HUES64 (cell line): ENCODE results near the gene IGSF11.

Experiments used
- H3K27ac ChIP-seq: 2 replicates; pipeline ENCODE4 v1.7.0; 2013; ENCODE audit warnings: low read depth, low read length, inconsistent platforms
- H3K27me3 ChIP-seq: 2 replicates; pipeline ENCODE4 v1.6.1; 2013; ENCODE audit warnings: mild to moderate bottlenecking, low read length; ENCODE audit not compliant: insufficient read depth
- H3K36me3 ChIP-seq: 2 replicates; pipeline ENCODE4 v1.6.1; 2013; ENCODE audit warnings: mild to moderate bottlenecking, low read length; ENCODE audit not compliant: insufficient read depth
- H3K4me1 ChIP-seq: 2 replicates; pipeline ENCODE4 v1.6.1; 2013; ENCODE audit warnings: mild to moderate bottlenecking, low read length, moderate library complexity; ENCODE audit not compliant: insufficient read depth
- H3K4me3 ChIP-seq: 2 replicates; pipeline ENCODE4 v1.5.1; 2013; ENCODE audit warnings: mild to moderate bottlenecking, low read length, moderate library complexity
- H3K9ac ChIP-seq: 2 replicates; pipeline ENCODE4 v1.6.1; 2013; ENCODE audit warnings: mild to moderate bottlenecking, low read depth, low read length
- H3K9me3 ChIP-seq: 2 replicates; pipeline ENCODE4 v1.6.1; 2013; ENCODE audit warnings: low read depth, low read length; ENCODE audit not compliant: insufficient read depth
- WGBS: fragments of 150-250, 120-280 bp; methylation state at CpG from one replicate; pipeline ENCODE4 v1.1.7; 2013; ENCODE audit warnings: missing lambda C conversion rate; 5-methylcytosine and 5-hydroxymethylcytosine counted together

The IGSF11 gene

DNA sequence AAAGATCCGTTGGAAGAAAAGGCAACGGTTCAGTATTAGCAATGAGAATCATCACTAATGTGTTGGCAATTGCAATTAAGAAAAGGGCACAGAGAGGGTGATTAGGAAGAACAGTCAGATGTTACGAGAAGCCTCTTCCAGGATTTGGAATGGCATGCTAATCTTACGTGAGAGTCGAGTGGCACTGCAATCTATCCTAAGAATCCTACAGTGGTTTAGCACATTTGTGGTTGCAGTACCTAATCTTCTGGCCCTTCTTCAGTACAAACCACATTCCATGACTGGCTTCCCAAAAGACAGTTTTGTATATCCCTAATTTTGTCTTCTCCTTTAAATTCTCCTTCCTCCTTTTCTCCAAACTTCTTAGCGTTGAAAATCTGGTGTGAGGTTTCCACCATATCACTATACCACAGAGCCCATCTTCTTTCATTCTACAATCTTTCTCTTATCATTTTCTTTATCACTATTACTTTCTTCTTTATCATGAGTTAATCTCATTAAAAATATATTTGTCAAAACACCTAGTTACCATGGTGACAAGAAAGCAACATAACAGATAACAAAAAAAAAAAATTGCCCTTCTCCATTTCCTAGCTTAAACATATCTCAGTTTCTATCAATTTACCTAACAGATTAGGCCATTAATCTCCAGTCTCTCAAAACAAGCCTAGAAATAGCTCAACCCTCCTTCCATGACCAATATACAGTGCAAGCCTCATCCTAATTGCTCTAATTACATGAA lies 60.1 kb downstream of the IGSF11 start:
- Histone ChIP-seq H3K9me3 (no peaks in the 10 kb centered on the region), H3K36me3 (no peaks in the 10 kb centered on the region), H3K27ac (no peak overlapping the region), H3K4me3 (no peak overlapping the region), H3K27me3 (no peaks in the 10 kb centered on the region), H3K4me1 (peaks cover 2% of the 10 kb centered on the region; the same call in 1 of the 2 replicates), H3K9ac (no peak overlapping the region)
- WGBS = 90% methylated on average over 6 of the region's 6 CpGs

DNA sequence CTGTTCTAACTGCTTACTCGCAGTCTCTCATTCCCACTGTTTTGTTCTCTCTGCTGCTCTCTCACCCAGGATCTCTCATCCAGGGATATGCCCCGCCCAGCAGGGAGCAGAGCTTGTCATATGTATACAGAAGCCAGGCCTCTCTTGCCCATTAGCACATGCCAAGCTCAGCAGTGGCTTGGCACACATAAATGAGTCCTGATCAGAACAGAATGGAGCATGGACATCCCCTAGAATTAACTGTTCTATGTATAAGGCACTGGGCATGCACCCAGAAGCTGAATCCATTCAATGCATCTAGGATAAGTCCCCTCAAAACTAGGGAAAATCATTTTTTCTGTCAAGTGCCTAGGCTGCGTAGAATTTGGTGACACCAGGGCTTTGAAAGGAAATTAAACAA lies 61.6 kb downstream of the IGSF11 start:
- H3K27me3 ChIP-seq = no peaks in the 10 kb centered on the region
- H3K9ac ChIP-seq = no peak overlapping the region
- H3K4me1 ChIP-seq = peaks cover 16% of the 10 kb centered on the region

DNA sequence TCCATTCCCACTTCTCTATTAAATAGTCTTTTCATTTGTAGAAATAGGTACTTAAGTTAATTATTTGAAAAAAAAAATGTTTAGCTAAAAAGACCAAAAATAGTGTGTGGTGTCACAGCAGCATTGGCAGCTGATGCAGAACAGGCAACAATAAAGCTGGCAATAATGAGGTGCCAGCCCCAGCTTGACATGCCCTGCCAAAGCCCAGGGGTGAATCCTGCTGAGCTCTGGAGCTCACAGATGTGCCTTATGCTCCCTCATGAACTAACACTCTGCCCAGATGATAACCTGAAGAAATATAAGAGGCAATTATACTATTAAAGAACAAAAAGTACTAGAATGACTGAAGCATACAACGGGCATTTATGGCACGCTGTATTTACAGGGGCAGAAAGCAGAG lies 63.8 kb downstream of the IGSF11 start:
- WGBS = 90% methylated on average over 2 of the region's 2 CpGs
- Histone ChIP-seq H3K9me3 (no peaks in the 10 kb centered on the region), H3K27me3 (no peaks in the 10 kb centered on the region)

More for the DNA sequence above, 61.6 kb downstream of the IGSF11 start:
- Histone ChIP-seq H3K4me3 (no peak overlapping the region), H3K27ac (no peak overlapping the region), H3K9me3 (no peaks in the 10 kb centered on the region), H3K36me3 (no peaks in the 10 kb centered on the region)
- 82% methylated on average over 3 of the region's 3 CpGs for WGBS

DNA sequence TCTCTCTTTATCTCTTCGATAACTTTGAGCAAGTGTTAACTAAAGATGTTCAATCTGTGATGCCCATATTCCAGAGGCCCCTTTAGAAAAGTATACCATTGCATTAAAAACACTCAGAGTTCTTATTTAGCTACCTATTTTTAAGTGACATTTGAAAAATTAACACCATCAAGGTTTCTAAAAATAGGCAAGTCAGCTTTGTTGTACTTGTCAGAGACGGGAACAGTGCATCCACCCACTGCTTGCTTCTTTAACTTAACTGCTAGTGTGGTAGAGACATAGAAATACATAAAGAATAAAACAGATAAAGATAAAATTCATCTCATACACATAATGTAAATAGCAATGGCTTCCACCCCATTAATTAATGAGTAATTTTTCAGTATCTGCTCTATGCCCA lies 66.0 kb downstream of the IGSF11 start:
- Histone ChIP-seq H3K27ac (no peak overlapping the region), H3K27me3 (no peaks in the 10 kb centered on the region), H3K36me3 (no peaks in the 10 kb centered on the region), H3K9ac (no peak overlapping the region), H3K4me1 (peaks cover 41% of the 10 kb centered on the region), H3K4me3 (no peak overlapping the region), H3K9me3 (no peaks in the 10 kb centered on the region)
- WGBS = 97% methylated on average over 1 of the region's 2 CpGs

More for the DNA sequence above, 63.8 kb downstream of the IGSF11 start:
- Histone ChIP-seq H3K36me3 (no peaks in the 10 kb centered on the region), H3K4me1 (peaks cover 38% of the 10 kb centered on the region), H3K4me3 (no peak overlapping the region), H3K9ac (no peak overlapping the region), H3K27ac (no peak overlapping the region)

DNA sequence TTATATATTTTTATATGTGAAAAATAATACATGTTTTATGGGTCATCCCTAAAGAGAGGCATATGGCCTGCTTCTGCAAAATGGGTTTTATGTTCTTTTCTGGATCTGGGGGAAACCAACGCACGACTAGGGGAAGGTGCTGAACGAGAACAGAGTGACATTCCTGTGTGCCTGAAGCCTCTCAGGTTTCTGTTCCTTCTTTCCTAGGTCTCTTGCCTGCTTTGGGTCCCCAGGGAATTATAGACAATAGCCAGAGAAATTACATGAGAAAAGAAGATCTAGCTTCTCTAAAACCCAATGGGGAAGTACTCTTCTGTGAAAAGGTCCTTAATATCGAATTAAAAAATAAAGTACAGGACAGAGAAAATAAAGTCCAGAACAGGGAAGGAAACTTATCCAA lies 66.5 kb downstream of the IGSF11 start:
- WGBS = 42% methylated on average over 4 of the region's 4 CpGs

DNA sequence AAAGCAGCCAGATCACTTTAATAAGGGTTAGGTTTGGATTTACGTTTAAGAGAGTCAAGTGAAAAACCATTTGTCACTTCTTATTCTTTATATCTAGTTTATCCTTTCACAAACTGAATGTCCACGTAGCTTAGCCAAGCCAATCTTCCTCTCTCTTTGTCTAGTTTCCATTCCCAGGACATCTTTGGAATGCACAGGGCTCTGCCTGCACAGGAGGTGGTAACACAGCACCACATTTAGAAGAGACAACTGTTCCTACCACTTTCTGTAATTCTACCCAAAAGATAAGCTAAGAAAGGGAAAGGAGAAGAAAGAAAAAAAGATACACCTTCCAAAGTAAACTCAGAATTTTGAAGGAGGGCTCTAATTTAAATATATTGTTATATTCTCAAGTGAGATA lies 67.9 kb downstream of the IGSF11 start:
- Histone ChIP-seq H3K9me3 (no peaks in the 10 kb centered on the region), H3K4me1 (peaks cover 41% of the 10 kb centered on the region), H3K27ac (no peak overlapping the region), H3K9ac (no peak overlapping the region), H3K36me3 (no peaks in the 10 kb centered on the region), H3K27me3 (no peaks in the 10 kb centered on the region), H3K4me3 (no peak overlapping the region)
- WGBS = 85% methylated on average over 2 of the region's 2 CpGs

More for the DNA sequence above, 66.5 kb downstream of the IGSF11 start:
- Histone ChIP-seq H3K4me1 (peaks cover 41% of the 10 kb centered on the region), H3K9me3 (no peaks in the 10 kb centered on the region), H3K27ac (no peak overlapping the region), H3K27me3 (no peaks in the 10 kb centered on the region), H3K36me3 (no peaks in the 10 kb centered on the region), H3K4me3 (no peak overlapping the region), H3K9ac (no peak overlapping the region)

DNA sequence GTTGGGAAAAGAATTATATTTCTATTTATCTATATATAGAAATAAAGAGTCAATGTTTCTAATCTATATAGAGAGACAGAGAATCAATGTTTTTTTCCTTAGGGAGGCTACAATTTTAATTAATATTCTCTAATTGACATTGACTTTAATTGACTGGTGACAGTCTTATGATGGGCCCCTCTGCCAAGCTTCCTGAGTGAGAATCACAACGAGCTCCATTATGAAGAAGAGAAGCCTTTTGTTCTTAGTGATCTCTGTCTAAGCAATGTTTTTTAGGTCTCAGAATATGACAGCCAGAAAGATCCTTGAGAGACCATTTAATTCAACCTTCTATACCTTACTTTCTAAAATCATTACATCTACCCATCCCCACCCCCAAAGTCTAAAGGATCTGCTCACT lies 70.9 kb downstream of the IGSF11 start:
- Histone ChIP-seq H3K4me1 (peaks cover 30% of the 10 kb centered on the region), H3K9me3 (no peaks in the 10 kb centered on the region), H3K36me3 (no peaks in the 10 kb centered on the region), H3K4me3 (no peak overlapping the region), H3K9ac (no peak overlapping the region), H3K27me3 (no peaks in the 10 kb centered on the region), H3K27ac (no peak overlapping the region)
- 100% methylated on average over 1 of the region's 1 CpG for WGBS

DNA sequence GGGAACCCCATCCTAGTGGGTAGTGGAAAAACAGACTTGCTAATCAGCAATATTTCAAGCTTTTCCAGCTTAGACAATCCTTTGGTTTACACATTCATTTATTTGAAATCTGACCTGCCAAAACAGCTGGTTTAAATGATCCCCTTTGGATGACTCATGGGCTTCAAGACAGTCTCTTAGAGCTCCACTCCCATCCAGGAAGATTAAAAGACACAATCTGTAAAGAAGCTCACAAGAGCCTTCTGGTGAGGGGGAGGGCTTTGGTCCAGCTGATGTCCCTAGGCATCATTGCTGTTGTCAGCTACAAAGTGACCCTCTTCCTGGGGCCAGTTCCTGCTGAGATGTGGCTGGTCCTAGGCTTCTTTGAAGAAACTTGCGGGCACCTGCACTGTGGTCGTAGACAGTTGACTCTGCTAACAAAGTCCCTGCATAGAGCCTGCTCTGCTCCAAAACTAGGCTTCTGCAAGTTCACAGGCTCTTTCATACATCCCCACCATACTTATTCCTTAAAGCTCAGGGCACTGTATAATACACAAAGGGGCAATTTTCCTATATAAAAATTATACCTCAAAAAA lies 73.7 kb downstream of the IGSF11 start:
- no peak overlapping the region for H3K4me3 ChIP-seq
- no peaks in the 10 kb centered on the region for H3K9me3 ChIP-seq
- 83% methylated on average over 2 of the region's 2 CpGs for WGBS
- peaks cover 4% of the 10 kb centered on the region for H3K4me1 ChIP-seq
- no peak overlapping the region for H3K9ac ChIP-seq
- H3K36me3 ChIP-seq = no peaks in the 10 kb centered on the region
- H3K27me3 ChIP-seq = no peaks in the 10 kb centered on the region
- no peak overlapping the region for H3K27ac ChIP-seq

DNA sequence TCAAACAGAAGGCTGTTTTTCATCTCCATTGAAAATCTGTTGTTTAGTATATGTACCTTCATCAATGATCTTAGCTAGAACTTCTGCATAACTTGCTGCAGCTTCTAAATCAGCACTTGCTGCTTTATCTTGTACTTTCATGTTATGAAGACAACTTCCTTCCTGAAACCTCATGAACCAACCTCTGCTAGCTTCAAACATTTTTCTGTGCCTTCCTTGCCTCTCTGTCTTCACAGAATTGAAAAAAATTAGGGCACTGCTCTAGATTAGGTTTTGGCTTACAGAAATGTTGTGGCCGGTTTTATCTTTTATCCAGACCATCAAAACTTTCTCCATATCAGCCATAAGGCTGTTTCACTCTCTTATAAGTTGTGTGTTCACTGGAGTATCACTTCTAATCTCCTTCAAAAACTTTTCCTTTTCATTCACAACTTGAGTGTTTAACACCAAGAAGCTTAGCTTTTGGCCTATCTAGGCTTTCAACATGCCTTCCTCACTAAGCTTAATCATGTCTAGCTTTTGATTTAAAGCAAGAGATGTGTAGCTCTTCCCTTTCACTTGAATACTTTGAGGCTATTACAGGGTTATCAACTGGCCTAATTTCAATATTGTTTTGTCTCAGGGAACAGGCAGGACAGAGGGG lies 78.6 kb downstream of the IGSF11 start:
- Histone ChIP-seq H3K27ac (no peak overlapping the region), H3K4me3 (no peak overlapping the region), H3K27me3 (no peaks in the 10 kb centered on the region), H3K9me3 (peaks cover 9% of the 10 kb centered on the region; the same call in 1 of the 2 replicates), H3K4me1 (no peaks in the 10 kb centered on the region; the same call in 1 of the 2 replicates), H3K9ac (no peak overlapping the region), H3K36me3 (no peaks in the 10 kb centered on the region)
- no CpG with 5 or more reads among the region's 1 CpG for WGBS

DNA sequence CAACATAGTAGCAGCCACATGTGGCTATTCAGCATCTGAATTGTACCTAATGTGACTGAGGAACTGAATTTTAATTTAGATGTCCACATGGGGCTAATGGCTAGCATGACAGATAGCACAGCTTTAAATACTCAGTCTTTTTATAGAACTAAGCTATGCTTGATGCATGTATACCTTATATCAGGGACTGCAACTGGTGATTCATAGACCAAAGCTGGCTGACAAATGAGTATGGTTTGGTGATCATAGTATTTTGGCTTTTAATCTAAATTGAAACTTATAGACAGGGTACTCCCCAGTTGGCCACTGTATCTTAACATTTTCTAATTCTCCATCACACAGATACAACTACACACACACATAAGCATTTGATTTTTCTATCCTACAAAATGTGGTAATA lies 83.6 kb downstream of the IGSF11 start:
- Histone ChIP-seq H3K9ac (no peak overlapping the region), H3K27ac (no peak overlapping the region), H3K27me3 (no peaks in the 10 kb centered on the region), H3K4me3 (no peak overlapping the region), H3K36me3 (no peaks in the 10 kb centered on the region), H3K4me1 (no peaks in the 10 kb centered on the region; the same call in 1 of the 2 replicates), H3K9me3 (peaks cover 9% of the 10 kb centered on the region; the same call in 1 of the 2 replicates)

DNA sequence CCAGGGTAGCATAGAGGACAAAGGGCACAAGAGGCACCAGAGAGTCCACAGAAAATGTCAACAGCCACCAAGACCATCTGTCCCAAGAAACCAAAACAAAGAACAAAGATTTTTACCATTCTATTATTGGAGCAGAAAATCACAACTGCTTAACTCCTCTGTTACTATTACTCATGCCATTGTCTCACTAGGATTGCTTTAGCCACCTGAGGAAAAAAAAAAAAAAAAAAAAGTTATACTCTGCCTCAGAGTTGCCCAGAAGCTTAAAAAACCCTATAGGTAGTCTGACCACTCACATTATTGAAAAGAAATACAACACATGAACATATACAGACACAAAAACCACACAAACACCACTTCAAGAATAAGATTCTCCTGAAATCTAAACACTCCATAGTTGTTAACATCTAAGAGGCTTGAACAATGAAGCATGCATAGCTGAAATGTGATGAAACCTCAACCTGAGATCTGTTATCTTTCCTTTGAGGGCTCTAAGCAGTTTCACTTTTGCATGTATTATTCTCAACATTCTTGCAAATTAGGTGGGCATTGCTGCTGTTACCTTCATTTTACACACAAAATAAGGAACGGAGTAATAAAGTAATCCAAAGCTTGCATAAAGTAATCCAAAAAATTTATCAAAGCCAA lies 85.4 kb downstream of the IGSF11 start:
- H3K9me3 ChIP-seq = no peaks in the 10 kb centered on the region
- H3K27ac ChIP-seq = no peak overlapping the region
- no peaks in the 10 kb centered on the region for H3K27me3 ChIP-seq
- no peak overlapping the region for H3K9ac ChIP-seq
- H3K36me3 ChIP-seq = no peaks in the 10 kb centered on the region
- WGBS = 85% methylated on average over 1 of the region's 1 CpG
- no peaks in the 10 kb centered on the region; the same call in 1 of the 2 replicates for H3K4me1 ChIP-seq
- H3K4me3 ChIP-seq = no peak overlapping the region
